TTC549 (cell line): ENCODE results near the gene YARS1.
"Not testable (repeated sequence)": the region's sequence is repeated elsewhere in the genome, so short reads cannot be mapped to it uniquely, and the experiment has no call there.

ENCODE experiments used
- FAIRE-seq: peaks from 2 replicates; lab custom pipeline; 2012; peaks lifted over from hg19 to GRCh38; lab: Jason Lieb, UNC

YARS1 gene

GRCh38 chr1:32816676-32817158, 441 bp downstream of the YARS1 start:
- FAIRE-seq = no peak

GRCh38 chr1:32813941-32814739, 3.0 kb downstream of the YARS1 start:
- no peak for FAIRE-seq

GRCh38 chr1:32811917-32812316, 5.2 kb downstream of the YARS1 start:
- FAIRE-seq = no peak

GRCh38 chr1:32811265-32811664, 5.9 kb downstream of the YARS1 start:
- no peak for FAIRE-seq

- no peak for FAIRE-seq
These were observed 6.8 kb downstream of the YARS1 start for GRCh38 chr1:32810358-32810757.

GRCh38 chr1:32808580-32808979, 8.6 kb downstream of the YARS1 start:
- no peak for FAIRE-seq

- FAIRE-seq = no peak
These were observed 10.1 kb downstream of the YARS1 start for GRCh38 chr1:32806910-32807523.

- no peak for FAIRE-seq
These were observed 10.9 kb downstream of the YARS1 start for GRCh38 chr1:32806290-32806689.

GRCh38 chr1:32804460-32804859, 12.7 kb downstream of the YARS1 start:
- not testable (repeated sequence) for FAIRE-seq

GRCh38 chr1:32801096-32801715, 16.0 kb downstream of the YARS1 start:
- no peak for FAIRE-seq

GRCh38 chr1:32798679-32799416, 18.3 kb downstream of the YARS1 start:
- FAIRE-seq = no peak

- FAIRE-seq = no peak
These were observed 19.0 kb downstream of the YARS1 start for GRCh38 chr1:32798191-32798590.

GRCh38 chr1:32797456-32797855, 19.7 kb downstream of the YARS1 start:
- no peak for FAIRE-seq

- not testable (repeated sequence) for FAIRE-seq
These were observed 21.4 kb downstream of the YARS1 start for GRCh38 chr1:32795763-32796162.

- FAIRE-seq = no peak
These were observed 25.3 kb downstream of the YARS1 start for GRCh38 chr1:32791881-32792280.

- not testable (repeated sequence) for FAIRE-seq
These were observed 27.8 kb downstream of the YARS1 start for GRCh38 chr1:32789356-32789755.

GRCh38 chr1:32786856-32787255, 30.3 kb downstream of the YARS1 start:
- FAIRE-seq = no peak

GRCh38 chr1:32784817-32785216, 32.3 kb downstream of the YARS1 start:
- no peak for FAIRE-seq

- FAIRE-seq = no peak
These were observed 33.3 kb downstream of the YARS1 start for GRCh38 chr1:32783851-32784250.

GRCh38 chr1:32782086-32782485, 35.1 kb downstream of the YARS1 start:
- no peak for FAIRE-seq

- no peak for FAIRE-seq
These were observed 36.4 kb downstream of the YARS1 start for GRCh38 chr1:32780628-32781234.

GRCh38 chr1:32780005-32780404, 37.2 kb downstream of the YARS1 start:
- FAIRE-seq = no peak
